ENCODE results near the gene COQ8A. TPM values are rescaled to one million over a fixed set of nuclear protein-coding genes. Genes with fewer than 3 reads are reported as not detected.

Gene COQ8A
- total and polyA plus RNA-seq, 4 donors = 16.2 to 50.5 (median 29.1) TPM

DNA sequence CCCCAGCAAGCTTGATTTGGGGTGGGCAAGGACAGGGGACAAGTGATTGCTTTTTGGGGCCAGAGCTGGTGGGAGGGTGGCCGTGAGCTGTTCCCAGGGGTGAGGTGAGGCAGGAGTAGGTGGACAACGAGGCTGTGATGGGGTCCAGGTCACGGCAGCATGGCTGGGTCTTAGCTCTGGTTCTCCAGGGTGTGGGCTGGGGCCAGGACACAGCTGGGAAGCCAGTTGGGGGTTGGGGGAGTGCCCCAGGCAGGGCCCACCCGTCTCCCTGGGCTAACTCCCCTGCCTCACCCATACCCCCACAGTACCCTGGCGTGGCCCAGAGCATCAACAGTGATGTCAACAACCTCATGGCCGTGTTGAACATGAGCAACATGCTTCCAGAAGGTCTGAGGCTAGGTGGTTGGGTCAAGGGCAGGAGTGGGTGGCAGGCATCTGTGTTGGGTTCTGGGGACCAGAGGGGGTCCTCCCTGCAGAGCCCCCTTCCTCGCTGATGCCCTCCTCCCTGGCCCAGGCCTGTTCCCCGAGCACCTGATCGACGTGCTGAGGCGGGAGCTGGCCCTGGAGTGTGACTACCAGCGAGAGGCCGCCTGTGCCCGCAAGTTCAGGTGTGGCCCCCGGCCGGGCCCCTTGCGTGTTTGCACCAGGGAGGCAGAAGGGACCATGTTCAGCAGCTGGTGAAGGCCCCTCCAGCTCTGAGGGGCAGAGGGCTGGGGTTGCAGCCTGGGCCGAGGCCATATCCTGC, 43.3 kb downstream of the COQ8A start:
- DNase-seq = no peak
- Histone ChIP-seq H3K27ac (ENCODE audit: low read depth in 1 of 2, low read length in 1 of 2) (peak overlapping the region in 1 of 2 donors; percentile 76), H3K36me3 (ENCODE audit: control insufficient read depth in 4 of 4, insufficient read depth in 4 of 4, low read length in 4 of 4) (peaks cover 0 to 54% (median 6%) of the 10 kb centered on the region in 4 donors), H3K9me3 (ENCODE audit: control insufficient read depth in 4 of 4, insufficient read depth in 3 of 4, low read length in 3 of 4) (peaks cover 0 to 1% (median 0%) of the 10 kb centered on the region in 4 donors), H3K27me3 (ENCODE audit: control insufficient read depth in 3 of 3, insufficient read depth in 3 of 3, low read length in 2 of 3) (no peaks in the 10 kb centered on the region), H3K4me1 (ENCODE audit: control insufficient read depth in 5 of 5, insufficient read depth in 5 of 5, low read length in 5 of 5) (peaks cover 0 to 10% (median 0%) of the 10 kb centered on the region in 5 donors), H3K4me3 (no peak overlapping the region), H3K9ac (ENCODE audit: insufficient read depth in 1 of 2, low read length in 2 of 2) (no peak overlapping the region)
- TF ChIP-seq, protein P1, sequence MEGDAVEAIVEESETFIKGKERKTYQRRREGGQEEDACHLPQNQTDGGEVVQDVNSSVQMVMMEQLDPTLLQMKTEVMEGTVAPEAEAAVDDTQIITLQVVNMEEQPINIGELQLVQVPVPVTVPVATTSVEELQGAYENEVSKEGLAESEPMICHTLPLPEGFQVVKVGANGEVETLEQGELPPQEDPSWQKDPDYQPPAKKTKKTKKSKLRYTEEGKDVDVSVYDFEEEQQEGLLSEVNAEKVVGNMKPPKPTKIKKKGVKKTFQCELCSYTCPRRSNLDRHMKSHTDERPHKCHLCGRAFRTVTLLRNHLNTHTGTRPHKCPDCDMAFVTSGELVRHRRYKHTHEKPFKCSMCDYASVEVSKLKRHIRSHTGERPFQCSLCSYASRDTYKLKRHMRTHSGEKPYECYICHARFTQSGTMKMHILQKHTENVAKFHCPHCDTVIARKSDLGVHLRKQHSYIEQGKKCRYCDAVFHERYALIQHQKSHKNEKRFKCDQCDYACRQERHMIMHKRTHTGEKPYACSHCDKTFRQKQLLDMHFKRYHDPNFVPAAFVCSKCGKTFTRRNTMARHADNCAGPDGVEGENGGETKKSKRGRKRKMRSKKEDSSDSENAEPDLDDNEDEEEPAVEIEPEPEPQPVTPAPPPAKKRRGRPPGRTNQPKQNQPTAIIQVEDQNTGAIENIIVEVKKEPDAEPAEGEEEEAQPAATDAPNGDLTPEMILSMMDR (IDR thresholded peaks at IDR 0.05; ENCODE audit: control extremely low read depth, extremely low read depth) = no peak
- ATAC-seq (ENCODE audit: insufficient read depth, low FRiP score) = no peak
- WGBS, 2 donors = 95 to 96% methylated on average over 18 of the region's 18 CpGs

DNA sequence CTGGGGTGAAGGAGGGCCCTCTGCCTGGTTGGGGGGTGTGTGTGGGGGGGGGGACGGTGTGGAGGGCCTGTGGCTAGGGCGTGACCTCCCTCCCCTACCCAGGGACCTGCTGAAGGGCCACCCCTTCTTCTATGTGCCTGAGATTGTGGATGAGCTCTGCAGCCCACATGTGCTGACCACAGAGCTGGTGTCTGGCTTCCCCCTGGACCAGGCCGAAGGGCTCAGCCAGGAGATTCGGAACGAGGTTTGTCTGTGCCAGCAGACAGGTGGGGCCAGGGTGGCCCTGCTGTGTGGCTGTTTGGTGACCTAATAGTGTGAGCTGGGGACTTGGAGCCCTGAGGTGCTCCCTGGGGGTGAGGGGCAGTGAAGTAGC, 43.9 kb downstream of the COQ8A start:
- DNase-seq (no peak), ATAC-seq (ENCODE audit: insufficient read depth, low FRiP score) (no peak)
- TF ChIP-seq, protein P1 (IDR thresholded peaks at IDR 0.05; ENCODE audit: control extremely low read depth, extremely low read depth) = no peak
- peaks cover 0 to 9% (median 0%) of the 10 kb centered on the region in 5 donors for H3K4me1 ChIP-seq (ENCODE audit: control insufficient read depth in 5 of 5, insufficient read depth in 5 of 5, low read length in 5 of 5)
- no peak overlapping the region for H3K9ac ChIP-seq (ENCODE audit: insufficient read depth in 1 of 2, low read length in 2 of 2)
- H3K27ac ChIP-seq (ENCODE audit: low read depth in 1 of 2, low read length in 1 of 2) = peak overlapping the region in 1 of 2 donors; percentile 76
- WGBS, 2 donors = 83 to 91% methylated on average over 5 of the region's 5 CpGs
- H3K27me3 ChIP-seq (ENCODE audit: control insufficient read depth in 3 of 3, insufficient read depth in 3 of 3, low read length in 2 of 3) = no peaks in the 10 kb centered on the region
- H3K36me3 ChIP-seq (ENCODE audit: control insufficient read depth in 4 of 4, insufficient read depth in 4 of 4, low read length in 4 of 4) = peaks cover 0 to 53% (median 4%) of the 10 kb centered on the region in 4 donors
- H3K9me3 ChIP-seq (ENCODE audit: control insufficient read depth in 4 of 4, insufficient read depth in 3 of 4, low read length in 3 of 4) = peaks cover 0 to 1% (median 0%) of the 10 kb centered on the region in 4 donors
- H3K4me3 ChIP-seq = no peak overlapping the region

DNA sequence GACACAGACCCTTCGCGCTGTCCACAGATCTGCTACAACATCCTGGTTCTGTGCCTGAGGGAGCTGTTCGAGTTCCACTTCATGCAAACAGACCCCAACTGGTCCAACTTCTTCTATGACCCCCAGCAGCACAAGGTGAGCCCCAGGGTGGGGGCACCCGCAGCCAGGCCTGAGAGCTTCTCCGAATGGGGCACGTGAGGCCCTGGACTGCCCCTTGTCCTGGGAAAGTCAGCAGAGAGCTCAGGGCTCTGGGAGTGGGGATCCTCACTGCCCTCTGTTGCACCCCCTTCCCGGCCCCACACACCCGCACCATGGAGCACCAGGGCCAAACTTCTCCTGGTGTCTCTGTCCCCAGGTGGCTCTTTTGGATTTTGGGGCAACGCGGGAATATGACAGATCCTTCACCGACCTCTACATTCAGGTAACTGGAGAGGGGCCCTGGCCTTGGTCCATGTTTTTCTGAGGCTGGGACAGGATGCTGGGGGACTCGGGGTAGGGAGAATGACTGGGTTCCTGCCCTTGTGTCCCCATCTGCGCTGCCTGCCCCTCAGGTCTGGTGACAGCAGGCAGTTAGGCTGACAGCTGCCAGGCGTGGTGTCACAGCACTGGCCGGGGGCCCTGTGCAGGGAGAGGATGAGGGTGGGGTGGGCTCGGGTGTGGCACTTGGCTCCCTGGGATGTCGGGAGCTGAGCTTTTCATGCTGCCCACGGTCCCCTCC, 44.6 kb downstream of the COQ8A start:
- DNase-seq (no peak), ATAC-seq (ENCODE audit: insufficient read depth, low FRiP score) (no peak)
- Histone ChIP-seq H3K27me3 (ENCODE audit: control insufficient read depth in 3 of 3, insufficient read depth in 3 of 3, low read length in 2 of 3) (no peaks in the 10 kb centered on the region), H3K9ac (ENCODE audit: insufficient read depth in 1 of 2, low read length in 2 of 2) (no peak overlapping the region), H3K4me3 (no peak overlapping the region), H3K36me3 (ENCODE audit: control insufficient read depth in 4 of 4, insufficient read depth in 4 of 4, low read length in 4 of 4) (peaks cover 0 to 47% (median 6%) of the 10 kb centered on the region in 4 donors), H3K9me3 (ENCODE audit: control insufficient read depth in 4 of 4, insufficient read depth in 3 of 4, low read length in 3 of 4) (peaks cover 0 to 1% (median 0%) of the 10 kb centered on the region in 4 donors), H3K4me1 (ENCODE audit: control insufficient read depth in 5 of 5, insufficient read depth in 5 of 5, low read length in 5 of 5) (peaks cover 0 to 8% (median 0%) of the 10 kb centered on the region in 5 donors), H3K27ac (ENCODE audit: low read depth in 1 of 2, low read length in 1 of 2) (peak overlapping the region; percentile 9 to 76)
- WGBS, 2 donors = 82 to 91% methylated on average over 18 of the region's 18 CpGs
- TF ChIP-seq, protein P1 (IDR thresholded peaks at IDR 0.05; ENCODE audit: control extremely low read depth, extremely low read depth) = no peak

All from lung (tissue), 12 donors.